ENCODE measurements around the gene MICALL1. TPM values are rescaled to one million over a fixed set of nuclear protein-coding genes. Genes with fewer than 3 reads are reported as not detected.

The MICALL1 gene
- total and polyA plus RNA-seq, 8 donors = 8.8 to 22.3 (median 19.2) TPM

- 24 to 42% methylated on average over 2 of the region's 2 CpGs for WGBS, 2 donors
- Histone ChIP-seq H3K27me3 (no peaks in the 10 kb centered on the region), H3K36me3 (peaks cover 0 to 10% (median 9%) of the 10 kb centered on the region in 3 donors), H3K27ac (peak overlapping the region; percentile 47 to 71 (median 58)), H3K4me3 (no peak overlapping the region), H3K9me3 (no peaks in the 10 kb centered on the region), H3K4me1 (peaks cover 40 to 52% (median 50%) of the 10 kb centered on the region in 3 donors)
- no peak for TF ChIP-seq CTCF (IDR thresholded peaks at IDR 0.05)
- DNase-seq (peak in 2 of 6 donors; percentile 53 to 62), ATAC-seq (peak; percentile 41 to 60 (median 52)), FAIRE-seq (no peak)
- intact Hi-C loops (cut with DNase I) = loop anchor here in 1 of 3 donors (10.0 kb wide), 1 partner anchor 116 kb away; no protein-coding TSS in a partner anchor
Observed at GRCh38 chr22:37930952-37931440, 24.9 kb downstream of the MICALL1 start.

- Histone ChIP-seq H3K36me3 (peaks cover 0 to 9% (median 6%) of the 10 kb centered on the region in 3 donors), H3K9me3 (no peaks in the 10 kb centered on the region), H3K4me1 (peaks cover 40 to 50% (median 50%) of the 10 kb centered on the region in 3 donors), H3K27me3 (no peaks in the 10 kb centered on the region), H3K27ac (peak overlapping the region in 2 of 4 donors; percentile 28 to 73), H3K4me3 (no peak overlapping the region)
- DNase-seq = no peak
- ATAC-seq = no peak
- 50 to 51% methylated on average over 6 of the region's 6 CpGs for WGBS, 2 donors
- intact Hi-C loops (cut with DNase I) = loop anchor here in 1 of 3 donors (10.0 kb wide), 1 partner anchor 117 kb away; no protein-coding TSS in a partner anchor
- TF ChIP-seq CTCF (IDR thresholded peaks at IDR 0.05) = no peak
- FAIRE-seq = no peak
Observed at GRCh38 chr22:37931893-37932389, 25.8 kb downstream of the MICALL1 start.

GRCh38 chr22:37932401-37932800, 26.3 kb downstream of the MICALL1 start:
- FAIRE-seq = no peak
- peak in 1 of 6 donors; percentile 50 for DNase-seq
- H3K9me3 ChIP-seq = no peaks in the 10 kb centered on the region
- intact Hi-C loops (cut with DNase I) = loop anchor here in 1 of 3 donors (10.0 kb wide), 1 partner anchor 118 kb away; no protein-coding TSS in a partner anchor
- H3K4me1 ChIP-seq = peaks cover 40 to 50% (median 50%) of the 10 kb centered on the region in 3 donors
- H3K4me3 ChIP-seq = no peak overlapping the region
- WGBS, 2 donors = 74 to 76% methylated on average over 10 of the region's 10 CpGs
- peaks cover 0 to 11% (median 2%) of the 10 kb centered on the region in 3 donors for H3K36me3 ChIP-seq
- no peak for TF ChIP-seq CTCF (IDR thresholded peaks at IDR 0.05)
- ATAC-seq = no peak
- H3K27me3 ChIP-seq = no peaks in the 10 kb centered on the region
- peak overlapping the region in 1 of 4 donors; percentile 73 for H3K27ac ChIP-seq

GRCh38 chr22:37932821-37933578, 26.9 kb downstream of the MICALL1 start:
- Histone ChIP-seq H3K27ac (peak overlapping the region; percentile 40 to 76 (median 60)), H3K4me1 (peaks cover 40 to 50% (median 50%) of the 10 kb centered on the region in 3 donors), H3K9me3 (no peaks in the 10 kb centered on the region), H3K27me3 (no peaks in the 10 kb centered on the region), H3K4me3 (no peak overlapping the region), H3K36me3 (peaks cover 0 to 11% (median 0%) of the 10 kb centered on the region in 3 donors)
- intact Hi-C loops (cut with DNase I) = loop anchor here in 1 of 3 donors (10.0 kb wide), 1 partner anchor 118 kb away; no protein-coding TSS in a partner anchor
- TF ChIP-seq CTCF (IDR thresholded peaks at IDR 0.05) = no peak
- WGBS, 2 donors = 58% methylated on average over 21 of the region's 21 CpGs
- peak in 3 of 6 donors; percentile 41 to 78 (median 75) for DNase-seq
- no peak for FAIRE-seq
- peak in 2 of 4 donors; percentile 1 to 3 for ATAC-seq
